ENCODE measurements around the gene ATP2C2.

Gene ATP2C2

GRCh38 chr16:84501077-84501735, 132.9 kb downstream of the ATP2C2 start:
- Histone ChIP-seq H3K9ac (ENCODE audit: low read depth in 1 of 2, low read length in 2 of 2) (no peak overlapping the region), H3K9me3 (ENCODE audit: control insufficient read depth in 1 of 2, low read length in 2 of 2) (no peaks in the 10 kb centered on the region), H3K27ac (ENCODE audit: low read depth, low read length) (no peak overlapping the region), H3K27me3 (ENCODE audit: control insufficient read depth in 1 of 2, insufficient read depth in 2 of 2, low read length in 2 of 2) (no peaks in the 10 kb centered on the region), H3K4me3 (ENCODE audit: low read depth in 1 of 2, low read length in 2 of 2) (no peak overlapping the region), H3K4me1 (ENCODE audit: control insufficient read depth in 1 of 2, insufficient read depth in 2 of 2, low read length in 2 of 2) (peaks cover 30 to 36% of the 10 kb centered on the region in 2 donors), H3K36me3 (ENCODE audit: control insufficient read depth in 1 of 2, insufficient read depth in 2 of 2, low read length in 2 of 2) (peaks cover 14 to 16% of the 10 kb centered on the region in 2 donors)

- Histone ChIP-seq H3K4me1 (ENCODE audit: control insufficient read depth in 1 of 2, insufficient read depth in 2 of 2, low read length in 2 of 2) (peaks cover 30 to 40% of the 10 kb centered on the region in 2 donors), H3K9me3 (ENCODE audit: control insufficient read depth in 1 of 2, low read length in 2 of 2) (no peaks in the 10 kb centered on the region), H3K36me3 (ENCODE audit: control insufficient read depth in 1 of 2, insufficient read depth in 2 of 2, low read length in 2 of 2) (peaks cover 7 to 8% of the 10 kb centered on the region in 2 donors), H3K27ac (ENCODE audit: low read depth, low read length) (no peak overlapping the region), H3K9ac (ENCODE audit: low read depth in 1 of 2, low read length in 2 of 2) (no peak overlapping the region), H3K27me3 (ENCODE audit: control insufficient read depth in 1 of 2, insufficient read depth in 2 of 2, low read length in 2 of 2) (no peaks in the 10 kb centered on the region), H3K4me3 (ENCODE audit: low read depth in 1 of 2, low read length in 2 of 2) (no peak overlapping the region)
Observed at GRCh38 chr16:84502075-84502474, 133.7 kb downstream of the ATP2C2 start.

GRCh38 chr16:84502581-84502980, 134.2 kb downstream of the ATP2C2 start:
- Histone ChIP-seq H3K4me1 (ENCODE audit: control insufficient read depth in 1 of 2, insufficient read depth in 2 of 2, low read length in 2 of 2) (peaks cover 30 to 40% of the 10 kb centered on the region in 2 donors), H3K27me3 (ENCODE audit: control insufficient read depth in 1 of 2, insufficient read depth in 2 of 2, low read length in 2 of 2) (no peaks in the 10 kb centered on the region), H3K9ac (ENCODE audit: low read depth in 1 of 2, low read length in 2 of 2) (no peak overlapping the region), H3K36me3 (ENCODE audit: control insufficient read depth in 1 of 2, insufficient read depth in 2 of 2, low read length in 2 of 2) (peaks cover 3 to 4% of the 10 kb centered on the region in 2 donors), H3K9me3 (ENCODE audit: control insufficient read depth in 1 of 2, low read length in 2 of 2) (no peaks in the 10 kb centered on the region), H3K4me3 (ENCODE audit: low read depth in 1 of 2, low read length in 2 of 2) (no peak overlapping the region), H3K27ac (ENCODE audit: low read depth, low read length) (no peak overlapping the region)

GRCh38 chr16:84503751-84504395, 135.5 kb downstream of the ATP2C2 start:
- Histone ChIP-seq H3K4me3 (ENCODE audit: low read depth in 1 of 2, low read length in 2 of 2) (peak overlapping the region; percentile 85 to 89), H3K9ac (ENCODE audit: low read depth in 1 of 2, low read length in 2 of 2) (peak overlapping the region; percentile 82 to 91), H3K4me1 (ENCODE audit: control insufficient read depth in 1 of 2, insufficient read depth in 2 of 2, low read length in 2 of 2) (peaks cover 30 to 40% of the 10 kb centered on the region in 2 donors), H3K27me3 (ENCODE audit: control insufficient read depth in 1 of 2, insufficient read depth in 2 of 2, low read length in 2 of 2) (no peaks in the 10 kb centered on the region), H3K27ac (ENCODE audit: low read depth, low read length) (no peak overlapping the region), H3K9me3 (ENCODE audit: control insufficient read depth in 1 of 2, low read length in 2 of 2) (no peaks in the 10 kb centered on the region), H3K36me3 (ENCODE audit: control insufficient read depth in 1 of 2, insufficient read depth in 2 of 2, low read length in 2 of 2) (peaks cover 0 to 4% of the 10 kb centered on the region in 2 donors)

GRCh38 chr16:84504420-84505248, 136.3 kb downstream of the ATP2C2 start, which contains the start of gene MEAK7:
Gene MEAK7, minus strand, starts transcription at chr16:84504659. Its CDS starts 6,573 bp downstream, at chr16:84498086.
- Histone ChIP-seq H3K9ac (ENCODE audit: low read depth in 1 of 2, low read length in 2 of 2) (peak within 1 kb of the TSS; percentile 82 to 91), H3K27ac (ENCODE audit: low read depth, low read length) (peak within 1 kb of the TSS; percentile 74), H3K4me3 (ENCODE audit: low read depth in 1 of 2, low read length in 2 of 2) (peak within 1 kb of the TSS; percentile 85 to 89), H3K27me3 (ENCODE audit: control insufficient read depth in 1 of 2, insufficient read depth in 2 of 2, low read length in 2 of 2) (no peaks in the 10 kb centered on the region), H3K9me3 (ENCODE audit: control insufficient read depth in 1 of 2, low read length in 2 of 2) (no peaks in the 10 kb centered on the region), H3K4me1 (ENCODE audit: control insufficient read depth in 1 of 2, insufficient read depth in 2 of 2, low read length in 2 of 2) (peaks cover 30 to 40% of the 10 kb centered on the region in 2 donors), H3K36me3 (ENCODE audit: control insufficient read depth in 1 of 2, insufficient read depth in 2 of 2, low read length in 2 of 2) (peaks cover 0 to 4% of the 10 kb centered on the region in 2 donors)

GRCh38 chr16:84505249-84506187, 137.2 kb downstream of the ATP2C2 start:
- H3K9ac ChIP-seq (ENCODE audit: low read depth in 1 of 2, low read length in 2 of 2): peak overlapping the region; percentile 82 to 87
- peak overlapping the region; percentile 64 for H3K27ac ChIP-seq (ENCODE audit: low read depth, low read length)
- H3K36me3 ChIP-seq (ENCODE audit: control insufficient read depth in 1 of 2, insufficient read depth in 2 of 2, low read length in 2 of 2): peaks cover 0 to 4% of the 10 kb centered on the region in 2 donors
- peaks cover 30 to 40% of the 10 kb centered on the region in 2 donors for H3K4me1 ChIP-seq (ENCODE audit: control insufficient read depth in 1 of 2, insufficient read depth in 2 of 2, low read length in 2 of 2)
- H3K27me3 ChIP-seq (ENCODE audit: control insufficient read depth in 1 of 2, insufficient read depth in 2 of 2, low read length in 2 of 2): no peaks in the 10 kb centered on the region
- H3K4me3 ChIP-seq (ENCODE audit: low read depth in 1 of 2, low read length in 2 of 2): peak overlapping the region; percentile 85 to 89
- H3K9me3 ChIP-seq (ENCODE audit: control insufficient read depth in 1 of 2, low read length in 2 of 2): no peaks in the 10 kb centered on the region

- H3K4me3 ChIP-seq (ENCODE audit: low read depth in 1 of 2, low read length in 2 of 2): peak overlapping the region in 1 of 2 donors; percentile 32
- peak overlapping the region in 1 of 2 donors; percentile 20 for H3K9ac ChIP-seq (ENCODE audit: low read depth in 1 of 2, low read length in 2 of 2)
- no peaks in the 10 kb centered on the region for H3K9me3 ChIP-seq (ENCODE audit: control insufficient read depth in 1 of 2, low read length in 2 of 2)
- H3K27me3 ChIP-seq (ENCODE audit: control insufficient read depth in 1 of 2, insufficient read depth in 2 of 2, low read length in 2 of 2): no peaks in the 10 kb centered on the region
- H3K4me1 ChIP-seq (ENCODE audit: control insufficient read depth in 1 of 2, insufficient read depth in 2 of 2, low read length in 2 of 2): peaks cover 31 to 34% of the 10 kb centered on the region in 2 donors
- peaks cover 0 to 3% of the 10 kb centered on the region in 2 donors for H3K36me3 ChIP-seq (ENCODE audit: control insufficient read depth in 1 of 2, insufficient read depth in 2 of 2, low read length in 2 of 2)
- H3K27ac ChIP-seq (ENCODE audit: low read depth, low read length): no peak overlapping the region
Observed at GRCh38 chr16:84507011-84507982, 139.0 kb downstream of the ATP2C2 start.

- Histone ChIP-seq H3K36me3 (ENCODE audit: control insufficient read depth in 1 of 2, insufficient read depth in 2 of 2, low read length in 2 of 2) (no peaks in the 10 kb centered on the region), H3K9me3 (ENCODE audit: control insufficient read depth in 1 of 2, low read length in 2 of 2) (no peaks in the 10 kb centered on the region), H3K27me3 (ENCODE audit: control insufficient read depth in 1 of 2, insufficient read depth in 2 of 2, low read length in 2 of 2) (no peaks in the 10 kb centered on the region), H3K4me1 (ENCODE audit: control insufficient read depth in 1 of 2, insufficient read depth in 2 of 2, low read length in 2 of 2) (peaks cover 26 to 29% of the 10 kb centered on the region in 2 donors), H3K27ac (ENCODE audit: low read depth, low read length) (no peak overlapping the region), H3K4me3 (ENCODE audit: low read depth in 1 of 2, low read length in 2 of 2) (no peak overlapping the region), H3K9ac (ENCODE audit: low read depth in 1 of 2, low read length in 2 of 2) (no peak overlapping the region)
Observed at GRCh38 chr16:84508502-84508901, 140.2 kb downstream of the ATP2C2 start.

Data from duodenal mucosa (tissue), 2 donors.